ENCODE data around the gene MIA3. TPM values are rescaled to one million over a fixed set of nuclear protein-coding genes. Genes with fewer than 3 reads are reported as not detected.
A peak's percentile ranks its signal among the peaks of the same experiment; 100 is the strongest.

MIA3 gene
- total and polyA plus RNA-seq, 9 of the 15 experiments (the other 6 are each of a cell fraction or from before 2014, with no cell fraction given), result 21.6 to 89.4 (median 40.8) TPM

- no peak for TF ChIP-seq TFE3 (CRISPR knock-in tag; IDR thresholded peaks at IDR 0.05)
- TF ChIP-seq TRIM24 (IDR thresholded peaks at IDR 0.05), result no peak
- no peak for TF ChIP-seq NFXL1 (CRISPR knock-in tag; IDR thresholded peaks at IDR 0.05)
- TF ChIP-seq ZBTB8A (IDR thresholded peaks at IDR 0.05; ENCODE audit: partially characterized antibody), result no peak
- TF ChIP-seq CEBPG (CRISPR knock-in tag; IDR thresholded peaks at IDR 0.05), result no peak
- no peak for TF ChIP-seq CEBPG (tag; conservative IDR thresholded peaks at IDR 0.05 in 1 of 2, IDR thresholded peaks at IDR 0.05 in 1 of 2)
- peak; percentile 55 to 73 for TF ChIP-seq E2F6 (IDR thresholded peaks at IDR 0.05; ENCODE audit: borderline replicate concordance in 1 of 2, extremely low read depth in 1 of 2, insufficient read depth in 1 of 2, insufficient read length in 1 of 2, low read depth in 1 of 2, low read length in 1 of 2, poor library complexity in 1 of 2, severe bottlenecking in 1 of 2)
- no peak for TF ChIP-seq ARID3A (IDR thresholded peaks at IDR 0.05; ENCODE audit: borderline replicate concordance, low read depth, low read length)
- no peak for TF ChIP-seq GABPB2 (CRISPR knock-in tag; conservative IDR thresholded peaks at IDR 0.05)
- peak; percentile 63 for TF ChIP-seq PRDM10 (IDR thresholded peaks at IDR 0.05; ENCODE audit: partially characterized antibody)
- no peak for TF ChIP-seq KLF13 (tag; IDR thresholded peaks at IDR 0.05; ENCODE audit: borderline replicate concordance, low read depth)
- peak in 1 of 2 experiments; percentile 44; a peak in 1 of 4 replicates for TF ChIP-seq RCOR1 (IDR thresholded peaks at IDR 0.05; ENCODE audit: borderline replicate concordance in 1 of 2, low read depth in 2 of 2, low read length in 2 of 2)
- 0 out of 3 replicates have a peak, but pooled peaks of 1 of the 2 experiments have one; percentile 30 for TF ChIP-seq CBX3 (IDR thresholded peaks at IDR 0.05; ENCODE audit: borderline replicate concordance in 1 of 2, low read length in 2 of 2)
- TF ChIP-seq PBX2 (CRISPR knock-in tag; IDR thresholded peaks at IDR 0.05; ENCODE audit: low read depth), result peak; percentile 38; the same call in 1 of the 2 replicates
- TF ChIP-seq PBX2 (tag; conservative IDR thresholded peaks at IDR 0.05; ENCODE audit: low read depth), result no peak
These were observed 438 bp upstream of the MIA3 start (continued) for GRCh38 chr1:222617367-222617951.
